Gastroesophageal sphincter (tissue), 3 donors: Measurements from ENCODE around the gene PACRG.

ENCODE experiments used
- CTCF ChIP-seq, 4 experiments: fragments of 200-600 bp in 2 of 4; fragments of 450-650 bp in 2 of 4; sonication (generic) in 1 of 4; IDR thresholded peaks; one replicate each; pipeline ENCODE4 v1.5.1; 2017 to 2019; ENCODE audit warnings: antibody characterized with exemption in 4 of 4, mild to moderate bottlenecking in 2 of 4, moderate library complexity in 2 of 4
- POLR2A ChIP-seq, 2 donors: fragments of 450-650 bp; IDR thresholded peaks; one replicate each; pipeline ENCODE4 v1.6.1; 2017; ENCODE audit warnings: antibody characterized with exemption in 2 of 2, mild to moderate bottlenecking in 2 of 2, moderate library complexity in 1 of 2

GRCh38 chr6:163232015-163232523 is 504.3 kb downstream of the PACRG start:
- no peak for TF ChIP-seq CTCF (IDR thresholded peaks at IDR 0.05)
- TF ChIP-seq POLR2A (IDR thresholded peaks at IDR 0.05): no peak
